CD8-positive, alpha-beta memory T cell (primary cell): ENCODE results near the gene TP53I11. TPM values are rescaled to one million over a fixed set of nuclear protein-coding genes. Genes with fewer than 3 reads are reported as not detected.
A peak's percentile ranks its signal among the peaks of the same experiment; 100 is the strongest.

ENCODE experiments used
- CTCF ChIA-PET: fragments of 350-600 bp; sonication (Branson Sonifier 250); formaldehyde crosslinking; loops from one replicate; lab custom pipeline; 2021; ENCODE audit warnings: antibody characterized with exemption; lab: Charles Lee
- POLR2A ChIA-PET: fragments of 350-600 bp; sonication (Branson Sonifier 250); formaldehyde crosslinking; loops from one replicate; lab custom pipeline; 2021; ENCODE audit warnings: antibody characterized with exemption; lab: Charles Lee
- DNase-seq, 5 donors: peaks; one replicate each; pipeline versions ENCODE4 v3.0.0 to v3.0.0-alpha.2; 2020 to 2022; ENCODE audit warnings: mixed read lengths in 1 of 5
- H3K27ac ChIP-seq: one replicate; pipeline ENCODE4 v1.7.0; 2013; ENCODE audit warnings: low read depth, mild to moderate bottlenecking, low read length, moderate library complexity
- H3K27me3 ChIP-seq: 2 replicates; pipeline ENCODE4 v1.7.0; 2013; ENCODE audit warnings: low read length, mild to moderate bottlenecking; ENCODE audit not compliant: insufficient read depth, poor library complexity, severe bottlenecking
- H3K36me3 ChIP-seq: 2 replicates; pipeline ENCODE4 v1.7.0; 2013; ENCODE audit warnings: mild to moderate bottlenecking, low read length, moderate library complexity; ENCODE audit not compliant: insufficient read depth
- H3K4me1 ChIP-seq: 2 replicates; pipeline ENCODE4 v1.7.0; 2013; ENCODE audit warnings: mild to moderate bottlenecking, low read length, moderate library complexity; ENCODE audit not compliant: insufficient read depth
- H3K4me3 ChIP-seq: 2 replicates; pipeline ENCODE4 v1.7.0; 2013; ENCODE audit warnings: mild to moderate bottlenecking, low read length
- H3K9me3 ChIP-seq: 2 replicates; pipeline ENCODE4 v1.7.0; 2013; ENCODE audit warnings: mild to moderate bottlenecking, low read length
- H3K27ac Mint-ChIP-seq, 8 donors: one replicate each; pipeline ENCODE4 v1.8.0; 2020 to 2021; ENCODE audit warnings: mixed read lengths in 8 of 8, mild to moderate bottlenecking in 6 of 8, inconsistent platforms in 3 of 8, moderate library complexity in 3 of 8
- H3K27me3 Mint-ChIP-seq, 2 donors: one replicate each; pipeline ENCODE4 v1.8.0; 2020 to 2021; ENCODE audit warnings: mixed read lengths in 2 of 2, mild to moderate bottlenecking in 1 of 2, moderate library complexity in 1 of 2
- H3K36me3 Mint-ChIP-seq, 3 donors: one replicate each; pipeline ENCODE4 v1.8.0; 2020 to 2021; ENCODE audit warnings: mixed read lengths in 3 of 3, inconsistent platforms in 1 of 3, mild to moderate bottlenecking in 1 of 3
- H3K4me1 Mint-ChIP-seq, 3 donors: one replicate each; pipeline ENCODE4 v1.8.0; 2020 to 2021; ENCODE audit warnings: mixed read lengths in 3 of 3, inconsistent platforms in 1 of 3, mild to moderate bottlenecking in 1 of 3
- H3K4me3 Mint-ChIP-seq, 7 donors: one replicate each; pipeline ENCODE4 v1.8.0; 2020 to 2021; ENCODE audit warnings: mixed read lengths in 7 of 7, mild to moderate bottlenecking in 6 of 7, moderate library complexity in 4 of 7, inconsistent platforms in 2 of 7
- H3K9me3 Mint-ChIP-seq, 5 donors: one replicate each; pipeline ENCODE4 v1.8.0; 2020 to 2022; ENCODE audit warnings: mixed read lengths in 5 of 5, mild to moderate bottlenecking in 3 of 5, moderate library complexity in 2 of 5, inconsistent platforms in 1 of 5
- polyA plus RNA-seq: library from polyadenylated mRNA; unstranded; fragments of 300-500 nt; fragmentation: Illumina TruSeq; gene quantifications from one replicate; pipeline ENCODE4 v1.2.3, GENCODE V29; 2021
- total RNA-seq, 2 experiments: library from RNA; stranded (reverse); gene quantifications; one replicate each; pipeline ENCODE4 v1.2.3, GENCODE V29; 2021

Gene TP53I11
- total and polyA plus RNA-seq, 3 experiments from 2014 or later, result 16.9 to 32.1 (median 18.1) TPM

DNA sequence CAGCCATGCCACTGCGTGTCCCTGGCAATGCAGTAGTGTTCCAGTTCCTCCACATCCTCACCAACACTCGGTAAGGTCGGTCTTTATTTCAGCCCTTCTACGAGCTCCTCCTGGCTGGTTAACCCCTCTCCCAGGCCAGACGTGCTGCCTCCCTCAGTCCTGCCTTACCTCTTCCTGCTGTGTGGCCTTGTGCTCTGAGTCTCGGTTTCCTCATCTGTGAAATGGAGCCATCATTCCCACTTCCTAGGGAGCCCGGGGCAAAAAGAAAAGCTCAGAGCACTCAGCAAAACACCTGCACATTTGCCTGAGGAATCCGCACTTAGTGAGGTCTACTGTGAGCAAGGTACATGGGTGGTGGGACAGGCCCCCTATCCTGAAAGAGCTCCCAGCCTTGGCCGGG lies 9.8 kb downstream of the TP53I11 start:
- POLR2A ChIA-PET, result no interaction called here
- Mint-ChIP-seq H3K4me1 (peaks cover 24 to 53% (median 35%) of the 10 kb centered on the region in 3 donors), H3K9me3 (no peaks in the 10 kb centered on the region), H3K36me3 (peaks cover 0 to 7% (median 2%) of the 10 kb centered on the region in 3 donors), H3K4me3 (no peak overlapping the region), H3K27me3 (no peaks in the 10 kb centered on the region), H3K27ac (peak overlapping the region in 3 of 8 donors; percentile 6 to 51 (median 17))
- H3K27ac ChIP-seq, result no peak overlapping the region
- CTCF ChIA-PET, result interaction anchor here (1.0 to 24.4 kb wide), 4 partner anchors 14 to 391 kb away, joined by 3 to 1027 read pairs (median 49); no protein-coding TSS in a partner anchor
- H3K27me3 ChIP-seq, result no peaks in the 10 kb centered on the region
- peaks cover 9% of the 10 kb centered on the region for H3K4me1 ChIP-seq
- H3K4me3 ChIP-seq, result no peak overlapping the region
- H3K36me3 ChIP-seq, result no peaks in the 10 kb centered on the region
- H3K9me3 ChIP-seq, result no peaks in the 10 kb centered on the region
- no peak for DNase-seq

DNA sequence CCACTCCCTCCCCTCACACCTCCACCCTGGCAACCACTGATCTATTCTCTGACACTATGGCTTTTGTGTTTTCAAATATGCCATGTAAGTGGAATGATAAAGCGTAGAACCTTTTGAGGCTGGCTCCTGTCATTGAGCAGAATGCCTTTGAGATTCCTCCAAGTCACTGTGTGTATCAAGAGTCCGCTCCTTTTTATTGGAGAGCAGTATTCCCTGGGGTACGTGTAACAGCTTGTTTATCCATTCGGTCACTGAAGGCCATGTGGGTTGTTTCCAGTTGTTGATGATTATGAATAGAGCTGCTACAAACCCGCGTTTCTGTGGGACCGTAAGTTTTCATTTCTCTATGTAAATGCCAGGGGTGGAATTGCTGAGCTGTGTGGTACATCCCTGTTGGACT lies 10.3 kb downstream of the TP53I11 start:
- POLR2A ChIA-PET, result no interaction called here
- Histone ChIP-seq H3K27ac (no peak overlapping the region), H3K4me3 (no peak overlapping the region), H3K9me3 (no peaks in the 10 kb centered on the region), H3K27me3 (no peaks in the 10 kb centered on the region), H3K36me3 (no peaks in the 10 kb centered on the region), H3K4me1 (peaks cover 9% of the 10 kb centered on the region)
- CTCF ChIA-PET, result interaction anchor here (0.7 to 24.4 kb wide), 6 partner anchors 13 to 391 kb away, joined by 3 to 1027 read pairs (median 4); no protein-coding TSS in a partner anchor
- Mint-ChIP-seq H3K27me3 (no peaks in the 10 kb centered on the region), H3K36me3 (peaks cover 0 to 7% (median 5%) of the 10 kb centered on the region in 3 donors), H3K4me1 (peaks cover 24 to 53% (median 35%) of the 10 kb centered on the region in 3 donors), H3K4me3 (no peak overlapping the region), H3K27ac (peak overlapping the region in 3 of 8 donors; percentile 28 to 78 (median 66)), H3K9me3 (no peaks in the 10 kb centered on the region)
- no peak for DNase-seq

DNA sequence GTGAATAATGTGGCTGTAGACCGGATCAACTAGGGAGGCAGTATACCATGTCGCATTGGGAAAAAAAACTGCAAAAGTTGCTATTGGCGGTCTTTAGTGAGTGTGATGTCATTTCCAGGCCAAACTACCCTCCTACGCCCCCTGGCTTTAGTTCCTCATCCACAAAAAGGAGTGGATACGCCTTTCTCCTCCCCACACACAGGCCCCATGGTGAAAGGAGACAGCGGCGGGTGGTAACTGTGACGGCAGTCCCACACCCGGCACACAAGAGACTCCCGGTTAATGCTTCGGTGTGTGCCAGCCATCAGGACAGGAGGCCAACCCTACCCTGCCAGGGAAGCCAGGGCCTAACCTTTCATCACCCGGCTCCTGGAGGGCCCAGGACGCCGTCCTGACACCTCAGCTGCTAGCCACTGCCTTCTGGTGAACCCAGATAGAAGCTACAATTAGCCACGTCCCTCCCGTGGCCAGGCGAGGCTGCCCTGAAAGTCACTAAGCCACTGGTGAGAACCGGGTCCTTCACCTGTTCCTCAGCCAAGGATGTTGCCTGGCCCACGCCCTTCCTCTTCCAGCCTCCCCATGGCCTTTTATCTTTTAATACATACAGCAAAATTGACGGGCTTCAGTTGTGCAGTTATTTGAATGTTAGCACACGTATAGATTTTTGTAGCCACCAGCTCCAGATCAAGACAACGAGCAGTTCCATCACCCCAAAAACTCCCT lies 10.8 kb downstream of the TP53I11 start:
- H3K27ac Mint-ChIP-seq, result peak overlapping the region in 4 of 8 donors; percentile 21 to 78 (median 47)
- DNase-seq, result no peak
- CTCF ChIA-PET, result interaction anchor here (0.7 to 24.4 kb wide), 6 partner anchors 7 to 392 kb away, joined by 3 to 1027 read pairs (median 30); no protein-coding TSS in a partner anchor
- peaks cover 24 to 48% (median 35%) of the 10 kb centered on the region in 3 donors for H3K4me1 Mint-ChIP-seq
- Histone ChIP-seq H3K27ac (no peak overlapping the region), H3K4me3 (no peak overlapping the region), H3K4me1 (peaks cover 9% of the 10 kb centered on the region), H3K36me3 (no peaks in the 10 kb centered on the region), H3K9me3 (no peaks in the 10 kb centered on the region), H3K27me3 (no peaks in the 10 kb centered on the region)
- POLR2A ChIA-PET, result no interaction called here
- H3K36me3 Mint-ChIP-seq, result peaks cover 0 to 8% (median 5%) of the 10 kb centered on the region in 3 donors
- no peaks in the 10 kb centered on the region for H3K9me3 Mint-ChIP-seq
- H3K27me3 Mint-ChIP-seq, result no peaks in the 10 kb centered on the region
- H3K4me3 Mint-ChIP-seq, result no peak overlapping the region

DNA sequence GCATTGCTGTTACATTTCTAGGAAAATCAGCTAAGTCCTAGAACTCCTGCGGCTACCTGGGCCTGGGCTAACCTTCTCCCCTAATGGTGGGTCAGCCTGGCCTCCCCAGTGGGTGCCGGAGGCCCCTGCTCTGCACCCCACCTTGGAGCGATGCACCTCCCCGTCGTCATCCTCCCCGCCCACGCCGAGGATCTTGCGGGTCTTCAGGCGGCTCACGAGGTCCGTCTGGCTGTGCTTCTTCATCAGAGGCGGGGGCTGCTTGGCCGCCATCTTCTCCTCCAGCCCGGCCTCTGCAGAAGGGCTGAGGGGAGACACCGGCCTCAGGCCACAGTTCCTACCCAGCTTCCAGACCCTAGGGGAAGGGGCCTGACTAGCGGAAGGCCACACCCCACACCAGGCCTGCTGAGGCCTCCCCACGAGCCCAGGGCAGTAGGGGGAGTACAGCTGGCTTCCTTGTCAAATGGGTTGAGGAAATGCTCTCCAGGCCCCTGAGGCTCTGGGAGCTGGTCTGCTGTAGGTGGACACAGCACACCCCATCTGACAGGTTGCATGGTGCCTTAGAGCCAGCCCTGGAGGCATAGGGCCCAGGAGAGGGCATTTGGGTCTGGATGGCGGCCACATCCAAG lies 12.5 kb downstream of the TP53I11 start:
- Mint-ChIP-seq H3K36me3 (peaks cover 0 to 10% (median 5%) of the 10 kb centered on the region in 3 donors), H3K9me3 (no peaks in the 10 kb centered on the region), H3K27ac (no peak overlapping the region), H3K27me3 (no peaks in the 10 kb centered on the region), H3K4me1 (peaks cover 15 to 31% (median 28%) of the 10 kb centered on the region in 3 donors), H3K4me3 (no peak overlapping the region)
- DNase-seq, result no peak
- ChIA-PET POLR2A (interaction anchor here (1.3 to 2.1 kb wide), 2 partner anchors 165 to 167 kb away, joined by 5 to 6 read pairs; no protein-coding TSS in a partner anchor), CTCF (interaction anchor here (2.4 to 24.4 kb wide), 6 partner anchors 8 to 394 kb away, joined by 9 to 1027 read pairs (median 46); no protein-coding TSS in a partner anchor)
- no peaks in the 10 kb centered on the region for H3K9me3 ChIP-seq
- H3K4me3 ChIP-seq, result no peak overlapping the region
- no peak overlapping the region for H3K27ac ChIP-seq
- H3K36me3 ChIP-seq, result no peaks in the 10 kb centered on the region
- peaks cover 5% of the 10 kb centered on the region for H3K4me1 ChIP-seq
- H3K27me3 ChIP-seq, result no peaks in the 10 kb centered on the region

DNA sequence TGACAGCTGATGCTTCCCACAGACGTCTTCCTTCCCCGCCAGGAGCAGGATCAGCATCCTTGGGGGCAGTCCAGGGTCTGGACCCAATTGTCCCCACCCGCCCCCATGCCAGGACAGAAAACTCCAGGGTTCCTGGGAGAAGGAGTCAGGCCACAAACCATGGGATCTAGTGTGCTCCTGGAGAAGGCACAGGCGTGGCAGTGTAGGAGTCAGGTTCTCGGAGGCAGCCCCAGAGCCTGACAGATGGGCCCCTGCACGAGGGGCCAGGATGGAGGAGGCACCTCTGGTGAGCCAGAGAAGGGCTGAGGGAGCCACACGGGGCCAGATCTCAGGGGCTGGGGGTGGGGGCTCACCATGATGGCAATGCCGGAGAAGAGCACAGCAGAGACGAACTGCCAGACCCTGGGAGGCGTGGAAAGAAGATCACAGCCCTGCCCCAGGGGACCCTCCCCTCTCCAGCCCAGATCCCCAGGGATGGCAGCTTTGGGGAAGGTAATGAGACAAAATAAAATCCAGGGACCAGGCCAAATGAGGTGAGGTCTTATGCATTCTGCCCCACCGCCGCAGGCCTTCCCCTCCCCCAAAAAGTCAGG lies 13.6 kb downstream of the TP53I11 start:
- Histone ChIP-seq H3K27ac (no peak overlapping the region), H3K36me3 (no peaks in the 10 kb centered on the region), H3K4me3 (no peak overlapping the region), H3K4me1 (no peaks in the 10 kb centered on the region), H3K9me3 (no peaks in the 10 kb centered on the region), H3K27me3 (no peaks in the 10 kb centered on the region)
- no peak for DNase-seq
- H3K27ac Mint-ChIP-seq, result no peak overlapping the region
- CTCF ChIA-PET, result interaction anchor here (0.9 to 24.4 kb wide), 36 partner anchors 10 to 835 kb away, joined by 3 to 1027 read pairs (median 4); no protein-coding TSS in a partner anchor
- peaks cover 0 to 12% (median 5%) of the 10 kb centered on the region in 3 donors for H3K36me3 Mint-ChIP-seq
- no peak overlapping the region for H3K4me3 Mint-ChIP-seq
- H3K4me1 Mint-ChIP-seq, result peaks cover 9 to 20% (median 17%) of the 10 kb centered on the region in 3 donors
- H3K27me3 Mint-ChIP-seq, result no peaks in the 10 kb centered on the region
- POLR2A ChIA-PET, result interaction anchor here (1.3 to 2.1 kb wide), 3 partner anchors 166 to 168 kb away, joined by 5 to 17 read pairs (median 6); no protein-coding TSS in a partner anchor
- no peaks in the 10 kb centered on the region for H3K9me3 Mint-ChIP-seq

DNA sequence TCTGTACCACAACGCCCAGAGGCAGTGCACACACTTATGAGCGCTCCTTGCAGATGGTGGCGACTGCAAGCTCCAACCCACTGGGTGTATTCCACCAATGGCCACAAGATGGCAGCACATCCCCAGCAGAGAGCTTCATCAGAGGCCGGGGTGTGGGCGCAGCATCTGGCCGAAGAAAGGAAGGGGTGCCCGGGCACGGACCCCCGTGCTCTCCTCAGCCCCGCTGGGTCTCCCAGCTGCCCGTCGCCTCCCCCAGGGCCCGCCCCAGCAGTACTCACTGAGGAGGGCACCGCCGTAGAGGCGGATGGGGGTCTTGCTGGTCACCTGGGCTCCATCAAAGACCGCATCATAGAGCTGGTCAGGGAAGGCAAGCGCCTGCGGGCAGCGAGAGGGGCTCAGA lies 14.2 kb downstream of the TP53I11 start:
- DNase-seq, result peak; percentile 67 to 85 (median 70)
- H3K27ac ChIP-seq, result no peak overlapping the region
- CTCF ChIA-PET, result interaction anchor here (0.6 to 24.4 kb wide), 50 partner anchors 9 to 835 kb away, joined by 3 to 1027 read pairs (median 4); partner anchors contain the start of gene PRDM11
- no peak overlapping the region for H3K4me3 ChIP-seq
- no peak overlapping the region for H3K4me3 Mint-ChIP-seq
- peaks cover 0 to 12% (median 2%) of the 10 kb centered on the region in 3 donors for H3K36me3 Mint-ChIP-seq
- H3K36me3 ChIP-seq, result no peaks in the 10 kb centered on the region
- H3K4me1 Mint-ChIP-seq, result peaks cover 6 to 17% (median 13%) of the 10 kb centered on the region in 3 donors
- no peaks in the 10 kb centered on the region for H3K9me3 ChIP-seq
- no peaks in the 10 kb centered on the region for H3K9me3 Mint-ChIP-seq
- H3K27ac Mint-ChIP-seq, result peak overlapping the region in 1 of 8 donors; percentile 43
- POLR2A ChIA-PET, result interaction anchor here (1.7 to 2.1 kb wide), 2 partner anchors 166 to 169 kb away, joined by 6 to 17 read pairs; no protein-coding TSS in a partner anchor
- H3K4me1 ChIP-seq, result no peaks in the 10 kb centered on the region
- H3K27me3 ChIP-seq, result no peaks in the 10 kb centered on the region
- H3K27me3 Mint-ChIP-seq, result no peaks in the 10 kb centered on the region

DNA sequence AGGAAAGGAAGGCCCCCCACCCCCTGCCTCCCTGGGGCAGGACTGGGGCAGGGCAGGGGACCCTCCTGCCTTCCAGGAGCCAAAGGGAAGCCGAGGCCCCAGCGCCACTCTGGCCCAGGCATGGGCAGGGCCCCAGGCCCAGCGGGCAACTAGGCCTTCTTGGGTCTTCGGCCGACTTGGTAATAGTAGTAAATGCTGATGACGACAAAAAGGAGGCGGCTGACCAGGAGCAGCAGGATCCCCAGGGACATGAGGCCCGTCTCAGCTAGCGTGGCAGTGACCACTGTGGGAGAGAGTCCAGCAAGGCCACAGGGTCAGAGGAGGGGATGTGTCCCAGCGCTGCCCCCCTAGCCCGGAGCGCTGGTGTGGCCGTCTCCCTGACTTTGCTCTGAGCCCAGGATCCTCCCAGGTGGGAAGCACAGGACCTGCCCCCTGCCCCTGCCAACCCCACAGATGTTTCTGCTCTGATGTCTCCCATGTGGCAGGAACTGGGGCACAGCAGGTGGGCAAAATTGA lies 15.9 kb downstream of the TP53I11 start:
- H3K4me1 ChIP-seq, result no peaks in the 10 kb centered on the region
- H3K9me3 ChIP-seq, result no peaks in the 10 kb centered on the region
- no peak overlapping the region for H3K4me3 ChIP-seq
- H3K27me3 ChIP-seq, result no peaks in the 10 kb centered on the region
- no peak for DNase-seq
- Mint-ChIP-seq H3K4me1 (peaks cover 3 to 6% (median 4%) of the 10 kb centered on the region in 3 donors), H3K9me3 (no peaks in the 10 kb centered on the region), H3K27me3 (no peaks in the 10 kb centered on the region), H3K4me3 (no peak overlapping the region), H3K27ac (peak overlapping the region in 2 of 8 donors; percentile 29 to 71), H3K36me3 (peaks cover 0 to 13% (median 4%) of the 10 kb centered on the region in 3 donors)
- ChIA-PET POLR2A (no interaction called here), CTCF (interaction anchor here (1.6 to 24.4 kb wide), 4 partner anchors 8 to 169 kb away, joined by 6 to 1027 read pairs (median 66); no protein-coding TSS in a partner anchor)
- no peak overlapping the region for H3K27ac ChIP-seq
- no peaks in the 10 kb centered on the region for H3K36me3 ChIP-seq
